NCI-H2227 (cell line): ENCODE results near the gene CELF5.
"Not testable (repeated sequence)": the region's sequence is repeated elsewhere in the genome, so short reads cannot be mapped to it uniquely, and the experiment has no call there.

Experiments
- DNase-seq: peaks from one replicate; lab custom pipeline; 2025; ENCODE audit not compliant: unreplicated experiment; lab: John Stamatoyannopoulos, UW

The CELF5 gene

GRCh38 chr19:3206216-3206953, 18.1 kb upstream of the CELF5 start:
- no peak for DNase-seq

GRCh38 chr19:3207461-3208242, 16.8 kb upstream of the CELF5 start:
- no peak for DNase-seq

GRCh38 chr19:3208317-3209207, 15.9 kb upstream of the CELF5 start:
- no peak for DNase-seq

- DNase-seq, result peak; percentile 20
Observed at GRCh38 chr19:3210347-3211017, 14.0 kb upstream of the CELF5 start.

GRCh38 chr19:3211191-3211590, 13.3 kb upstream of the CELF5 start:
- DNase-seq, result no peak

GRCh38 chr19:3213159-3213558, 11.3 kb upstream of the CELF5 start:
- DNase-seq, result no peak

GRCh38 chr19:3216874-3217273, 7.6 kb upstream of the CELF5 start:
- no peak for DNase-seq

- no peak for DNase-seq
Observed at GRCh38 chr19:3220576-3220975, 3.9 kb upstream of the CELF5 start.

- DNase-seq, result not testable (repeated sequence)
Observed at GRCh38 chr19:3221576-3221975, 2.9 kb upstream of the CELF5 start.

- DNase-seq, result no peak
Observed at GRCh38 chr19:3222709-3223108, 1.8 kb upstream of the CELF5 start.

GRCh38 chr19:3225169-3225485, 666 bp downstream of the CELF5 start:
- DNase-seq, result no peak

GRCh38 chr19:3225677-3226093, 1.2 kb downstream of the CELF5 start:
- DNase-seq, result peak; percentile 22

GRCh38 chr19:3227054-3227626, 2.7 kb downstream of the CELF5 start:
- DNase-seq, result no peak

- no peak for DNase-seq
Observed at GRCh38 chr19:3229346-3229743, 4.9 kb downstream of the CELF5 start.

GRCh38 chr19:3229888-3230496, 5.5 kb downstream of the CELF5 start:
- DNase-seq, result no peak

GRCh38 chr19:3231288-3231687, 6.8 kb downstream of the CELF5 start:
- no peak for DNase-seq

- no peak for DNase-seq
Observed at GRCh38 chr19:3233116-3233515, 8.7 kb downstream of the CELF5 start.

- no peak for DNase-seq
Observed at GRCh38 chr19:3233831-3234230, 9.4 kb downstream of the CELF5 start.

- no peak for DNase-seq
Observed at GRCh38 chr19:3234800-3235199, 10.3 kb downstream of the CELF5 start.

GRCh38 chr19:3235604-3236003, 11.1 kb downstream of the CELF5 start:
- not testable (repeated sequence) for DNase-seq
